Stimulated activated memory B cell treated with anti-CD40 and anti-IgM and Interleukin-4, amounts not matched to agents 10 μg/mL and 1 μg/mL and 100 μg/mL, for 72 hours (primary cell): ENCODE data around the gene EPN3.

ENCODE experiments used
- ATAC-seq: fragments of 150-1000 bp; cut with Tn5 transposase; 2 replicates; pipeline ENCODE4 v1.10.0; 2021
- H3K27ac Mint-ChIP-seq: one replicate; pipeline ENCODE4 v1.8.0; 2022; ENCODE audit warnings: mild to moderate bottlenecking, mixed read lengths
- H3K27me3 Mint-ChIP-seq: one replicate; pipeline ENCODE4 v1.8.0; 2022; ENCODE audit warnings: mixed read lengths
- H3K36me3 Mint-ChIP-seq: one replicate; pipeline ENCODE4 v1.8.0; 2022; ENCODE audit warnings: mixed read lengths
- H3K4me1 Mint-ChIP-seq: one replicate; pipeline ENCODE4 v1.8.0; 2022; ENCODE audit warnings: mixed read lengths
- H3K4me3 Mint-ChIP-seq: one replicate; pipeline ENCODE4 v1.8.0; 2022; ENCODE audit warnings: mild to moderate bottlenecking, moderate library complexity, mixed read lengths
- H3K9me3 Mint-ChIP-seq: one replicate; pipeline ENCODE4 v1.8.0; 2022; ENCODE audit warnings: mixed read lengths

Gene EPN3

DNA sequence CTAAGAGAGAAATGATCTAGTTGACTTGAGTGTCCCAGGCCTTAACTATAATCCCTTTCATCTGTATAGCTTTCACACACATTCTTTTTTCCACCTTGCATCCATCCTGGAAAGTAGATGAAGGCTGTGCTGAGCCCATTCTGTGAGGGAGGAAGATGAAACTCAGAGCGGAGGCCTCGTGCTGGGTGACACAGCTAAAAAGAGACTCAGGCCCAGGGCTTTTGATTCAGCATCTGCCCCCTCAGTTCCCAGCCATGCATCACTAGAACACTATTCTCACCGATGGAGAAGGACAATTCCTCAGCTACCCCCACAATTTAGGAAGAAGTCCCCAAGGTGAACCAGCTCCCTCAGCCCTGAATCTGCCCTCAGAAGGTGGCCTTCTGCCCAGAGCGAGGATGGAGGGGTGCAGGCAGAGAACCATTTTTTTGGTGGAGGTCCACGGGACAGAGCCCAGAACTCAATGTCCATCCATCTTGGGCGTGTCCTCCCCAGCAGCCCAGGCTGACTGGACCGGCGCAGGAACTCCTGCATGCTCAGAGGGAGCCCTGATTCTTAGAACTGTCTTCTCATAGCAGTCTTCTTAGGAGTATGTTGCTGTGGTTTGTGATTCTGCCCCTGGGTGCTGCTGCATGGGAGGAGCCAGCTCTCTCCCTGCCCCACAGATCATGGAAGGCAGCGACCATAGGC lies 30.1 kb upstream of the EPN3 start:
- ATAC-seq = no peak
- H3K9me3 Mint-ChIP-seq = no peaks in the 10 kb centered on the region
- H3K4me3 Mint-ChIP-seq = no peak overlapping the region
- H3K36me3 Mint-ChIP-seq = no peaks in the 10 kb centered on the region
- no peaks in the 10 kb centered on the region for H3K27me3 Mint-ChIP-seq
- no peaks in the 10 kb centered on the region for H3K4me1 Mint-ChIP-seq
- no peak overlapping the region for H3K27ac Mint-ChIP-seq

DNA sequence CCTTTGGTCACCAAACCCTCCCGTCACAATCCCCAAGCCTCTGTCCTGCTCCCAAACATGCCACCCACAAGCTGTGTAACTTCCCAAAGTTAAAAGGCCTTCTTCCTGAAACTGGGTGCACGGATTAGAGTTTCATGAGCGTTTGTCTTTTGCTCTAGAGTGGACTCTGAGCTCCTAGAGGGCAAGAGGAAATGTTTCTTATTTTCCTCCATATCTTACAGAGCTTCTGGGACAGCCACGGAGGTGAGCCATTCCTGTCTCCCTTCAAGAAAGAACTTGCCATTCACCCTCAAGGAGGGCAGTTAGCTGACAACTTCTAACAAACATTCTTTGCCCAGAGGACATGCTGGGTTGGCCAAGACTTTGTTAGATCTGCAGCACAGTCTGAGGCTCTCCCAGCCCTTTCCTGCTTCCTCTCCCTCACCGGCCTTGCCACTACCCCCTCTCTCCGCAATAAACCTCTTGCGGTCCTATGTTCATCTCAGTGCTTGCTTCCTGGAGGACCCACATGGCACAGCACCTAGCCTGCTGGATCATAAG lies 26.9 kb upstream of the EPN3 start:
- no peaks in the 10 kb centered on the region for H3K9me3 Mint-ChIP-seq
- H3K36me3 Mint-ChIP-seq = no peaks in the 10 kb centered on the region
- no peak overlapping the region for H3K27ac Mint-ChIP-seq
- H3K4me3 Mint-ChIP-seq = no peak overlapping the region
- peaks cover 9% of the 10 kb centered on the region for H3K27me3 Mint-ChIP-seq
- ATAC-seq = no peak
- peaks cover 9% of the 10 kb centered on the region for H3K4me1 Mint-ChIP-seq

DNA sequence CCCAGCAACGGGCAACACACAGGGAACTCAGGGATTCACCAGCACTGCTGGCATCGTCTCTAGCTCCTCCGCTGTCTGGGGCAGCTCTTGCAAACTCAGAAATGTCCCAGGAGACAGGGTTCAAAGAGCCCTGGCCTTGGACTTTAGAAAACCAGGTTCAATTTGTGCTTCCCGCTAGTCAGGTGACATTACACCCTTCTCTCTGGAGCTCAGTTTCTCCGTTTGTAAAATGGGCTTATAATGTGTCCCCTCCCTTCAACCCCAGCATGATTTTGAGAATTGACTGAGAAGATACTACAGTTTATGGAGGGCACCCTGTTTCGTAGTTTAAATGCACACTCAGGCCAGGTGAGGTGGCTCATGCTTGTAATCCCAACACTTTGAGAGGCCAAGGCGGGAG lies 26.2 kb upstream of the EPN3 start:
- peaks cover 11% of the 10 kb centered on the region for H3K27me3 Mint-ChIP-seq
- no peak overlapping the region for H3K4me3 Mint-ChIP-seq
- H3K27ac Mint-ChIP-seq = no peak overlapping the region
- no peak for ATAC-seq
- H3K36me3 Mint-ChIP-seq = no peaks in the 10 kb centered on the region
- H3K4me1 Mint-ChIP-seq = peaks cover 12% of the 10 kb centered on the region
- no peaks in the 10 kb centered on the region for H3K9me3 Mint-ChIP-seq

DNA sequence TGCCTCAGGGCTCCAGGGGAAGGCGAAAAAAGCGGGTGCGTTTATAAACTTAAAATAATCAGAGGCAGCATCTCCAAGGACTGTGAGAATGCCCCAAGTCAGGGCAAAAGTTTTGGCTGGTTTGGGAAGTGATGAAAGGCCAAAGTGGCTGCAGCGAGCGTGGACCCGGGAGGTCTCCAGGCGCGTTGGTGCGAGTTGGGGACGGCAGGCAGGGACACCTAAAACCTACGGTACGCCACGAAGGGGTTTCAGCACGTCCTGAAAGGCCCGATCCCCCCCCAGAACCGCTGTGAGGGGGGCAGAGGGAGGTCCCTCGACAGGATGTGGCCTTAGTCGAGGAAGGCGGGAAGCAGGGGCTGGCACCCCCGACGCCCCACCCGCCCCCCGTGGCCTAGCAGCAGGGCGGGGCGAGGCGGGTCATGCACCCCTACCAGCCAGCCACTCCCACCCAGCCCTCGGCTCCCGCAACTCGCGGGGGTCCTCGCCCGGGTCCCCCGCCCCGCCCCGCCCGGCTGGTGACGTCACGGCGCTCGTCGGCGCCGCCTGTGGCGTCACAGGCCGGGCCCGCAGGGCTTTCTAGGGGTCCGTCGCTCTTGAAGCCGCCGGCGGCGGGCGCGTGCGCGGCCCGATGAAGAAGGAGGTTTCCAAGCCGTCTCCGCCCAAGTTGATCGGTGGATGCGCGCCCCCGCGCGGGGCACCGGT lies 24.5 kb upstream of the EPN3 start, which contains the start of gene MYCBPAP:
Gene MYCBPAP, plus strand, starts transcription at position 569 of the 702 bp plus-strand sequence. CDS start 236 bp downstream, outside the sequence.
- H3K9me3 Mint-ChIP-seq = no peaks in the 10 kb centered on the region
- peak; percentile 83 for ATAC-seq
- H3K36me3 Mint-ChIP-seq = no peaks in the 10 kb centered on the region
- peak within 1 kb of the TSS; percentile 87 for H3K4me3 Mint-ChIP-seq
- peak within 1 kb of the TSS; percentile 62 for H3K27ac Mint-ChIP-seq
- H3K27me3 Mint-ChIP-seq = peaks cover 26% of the 10 kb centered on the region
- H3K4me1 Mint-ChIP-seq = peaks cover 20% of the 10 kb centered on the region

DNA sequence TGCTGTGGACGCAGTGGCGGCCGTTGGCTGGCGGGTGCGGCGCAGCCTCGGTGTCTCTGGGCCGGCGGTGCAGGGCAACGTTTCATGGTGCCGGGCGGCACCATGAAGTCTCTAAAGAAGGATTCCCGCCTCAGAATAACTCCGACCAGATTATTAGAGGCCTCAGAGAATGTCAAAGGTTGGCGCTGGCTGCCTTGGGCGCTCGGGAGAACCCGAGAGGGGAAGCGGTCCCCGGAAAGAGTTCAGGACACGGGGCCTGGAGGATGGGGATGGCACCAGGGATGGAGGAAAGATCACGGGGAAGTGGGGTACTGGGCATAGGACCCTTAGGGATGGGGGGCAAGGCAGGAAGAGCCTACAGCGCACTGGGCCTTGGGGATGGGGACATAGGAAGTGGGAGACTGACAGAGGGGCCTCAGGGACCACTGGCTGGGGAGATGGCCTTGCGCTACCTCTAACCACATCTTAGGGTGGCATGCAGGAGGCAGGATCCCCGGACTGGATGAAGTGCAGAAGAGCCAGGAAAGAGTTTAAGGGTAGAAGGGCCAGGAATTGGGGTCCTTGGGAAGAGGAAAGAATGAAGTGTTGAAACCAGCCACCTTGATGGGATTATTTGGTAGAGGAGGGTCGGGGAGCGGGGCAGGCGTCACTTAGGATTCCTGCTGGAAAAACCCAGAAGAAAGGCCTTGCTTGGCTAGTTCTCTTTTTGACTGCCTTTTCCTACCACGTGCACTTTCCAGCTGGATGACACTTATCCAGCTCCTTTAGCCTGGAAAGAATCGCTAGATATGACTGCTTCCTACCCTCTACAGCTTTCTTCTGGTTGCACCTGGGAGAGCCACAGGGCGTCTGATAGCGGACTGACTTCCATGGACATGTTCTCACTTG lies 23.7 kb upstream of the EPN3 start:
- Mint-ChIP-seq H3K9me3 (no peaks in the 10 kb centered on the region), H3K4me3 (peak overlapping the region; percentile 87), H3K4me1 (peaks cover 20% of the 10 kb centered on the region), H3K27ac (peak overlapping the region; percentile 53), H3K27me3 (peaks cover 26% of the 10 kb centered on the region), H3K36me3 (no peaks in the 10 kb centered on the region)
- ATAC-seq = no peak

DNA sequence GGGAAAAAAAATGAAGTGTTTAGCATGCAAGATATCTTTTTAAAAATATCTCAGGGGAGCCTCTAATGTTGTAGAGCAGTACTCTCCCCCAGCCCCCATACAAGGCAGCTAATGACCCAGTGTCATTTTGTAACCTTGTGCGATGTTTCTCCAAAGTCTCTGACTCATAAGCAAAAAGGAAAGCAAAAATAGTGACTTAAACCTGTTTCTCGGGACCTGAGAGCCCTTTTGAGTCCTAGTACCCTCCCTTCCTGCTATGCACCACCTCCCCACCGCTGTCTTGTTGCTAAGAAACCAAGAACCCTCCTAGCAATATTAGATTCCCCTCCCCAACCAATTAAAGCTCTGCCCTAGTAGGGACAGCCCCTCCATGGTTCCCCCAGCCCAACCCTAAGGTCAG lies 21.5 kb upstream of the EPN3 start:
- H3K27ac Mint-ChIP-seq = no peak overlapping the region
- peaks cover 26% of the 10 kb centered on the region for H3K27me3 Mint-ChIP-seq
- H3K4me1 Mint-ChIP-seq = peaks cover 20% of the 10 kb centered on the region
- H3K36me3 Mint-ChIP-seq = no peaks in the 10 kb centered on the region
- H3K9me3 Mint-ChIP-seq = no peaks in the 10 kb centered on the region
- peak; percentile 65 for ATAC-seq
- H3K4me3 Mint-ChIP-seq = no peak overlapping the region

DNA sequence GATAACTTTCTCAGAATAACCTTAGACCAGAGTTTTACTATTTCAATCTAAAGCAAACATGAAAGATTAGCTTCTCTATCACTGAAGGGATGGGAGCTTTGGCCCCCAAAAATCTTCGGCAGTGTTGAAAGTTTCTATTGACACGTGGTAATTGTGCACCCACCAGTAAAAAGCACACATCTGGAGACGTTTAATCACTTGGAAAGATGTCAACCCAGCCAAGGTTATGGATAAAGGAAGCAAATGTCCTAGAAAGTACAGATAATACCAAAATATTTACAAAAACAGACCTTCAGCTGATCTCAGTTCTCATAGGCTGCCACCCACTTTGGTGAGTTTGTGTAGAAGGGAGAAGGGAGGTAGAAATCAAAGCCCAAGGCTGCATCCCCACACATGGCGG lies 19.0 kb upstream of the EPN3 start:
- H3K27ac Mint-ChIP-seq = no peak overlapping the region

DNA sequence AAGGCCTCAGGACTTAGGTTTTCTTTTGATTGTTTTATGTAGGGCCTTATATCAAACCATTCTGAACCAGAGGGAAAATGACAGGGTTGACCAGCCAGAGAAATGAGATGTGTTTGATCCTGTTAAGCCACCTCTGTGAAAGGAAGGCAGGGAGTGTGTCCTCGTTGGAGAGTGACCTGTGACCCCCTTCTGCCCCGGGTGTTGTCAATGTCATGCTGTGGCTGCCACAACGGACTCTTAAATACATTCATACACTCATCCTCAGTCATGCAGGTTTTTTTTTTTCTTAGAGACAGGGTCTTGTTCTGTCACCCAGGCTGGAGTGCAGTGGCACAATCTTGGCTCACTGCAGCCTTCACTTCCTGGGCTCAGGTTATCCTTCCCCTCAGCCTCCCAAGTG lies 18.1 kb upstream of the EPN3 start:
- no peaks in the 10 kb centered on the region for H3K36me3 Mint-ChIP-seq
- H3K4me1 Mint-ChIP-seq = peaks cover 11% of the 10 kb centered on the region
- no peak for ATAC-seq
- no peak overlapping the region for H3K27ac Mint-ChIP-seq
- peaks cover 17% of the 10 kb centered on the region for H3K27me3 Mint-ChIP-seq
- no peak overlapping the region for H3K4me3 Mint-ChIP-seq
- no peaks in the 10 kb centered on the region for H3K9me3 Mint-ChIP-seq

More for the DNA sequence above, 19.0 kb upstream of the EPN3 start:
- Mint-ChIP-seq H3K27me3 (peaks cover 24% of the 10 kb centered on the region), H3K4me3 (no peak overlapping the region), H3K4me1 (peaks cover 18% of the 10 kb centered on the region), H3K9me3 (no peaks in the 10 kb centered on the region), H3K36me3 (no peaks in the 10 kb centered on the region)
- ATAC-seq = no peak

DNA sequence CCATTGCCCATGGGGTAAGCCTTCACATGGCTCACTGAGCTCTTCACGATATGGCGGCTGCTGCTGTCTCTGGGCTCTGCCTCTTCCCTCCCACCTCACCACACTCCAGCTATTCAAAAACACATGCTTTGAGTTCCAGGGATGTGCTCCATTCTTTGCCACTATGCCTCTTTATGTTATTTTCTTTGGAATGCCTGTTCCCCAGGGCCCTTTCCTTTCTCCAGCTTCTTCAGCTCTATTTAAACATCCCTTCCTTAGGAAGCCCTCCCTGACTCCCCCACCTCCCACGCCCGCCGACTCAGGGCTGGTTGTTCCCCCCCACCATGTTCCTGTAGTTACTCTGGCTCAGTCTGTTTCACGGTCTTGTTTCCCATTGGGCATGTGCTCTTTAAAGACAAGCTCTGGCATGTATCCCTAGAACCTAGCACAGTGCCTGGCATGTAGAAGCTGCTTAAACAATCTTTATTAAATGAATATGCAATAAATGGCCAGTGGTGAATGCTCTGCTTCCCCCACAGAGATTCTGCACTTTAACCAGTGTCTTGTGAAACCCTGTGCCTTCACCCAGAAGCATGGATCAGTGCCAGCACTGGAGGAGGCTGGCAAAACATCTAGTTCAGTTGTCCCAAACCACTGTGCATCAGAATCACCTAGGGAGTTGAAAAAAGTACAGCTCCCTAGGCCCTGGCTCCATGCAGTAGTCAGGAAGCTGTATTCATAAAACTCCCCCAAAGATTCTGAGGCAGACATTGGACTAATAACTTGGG lies 17.4 kb upstream of the EPN3 start:
- no peak overlapping the region for H3K27ac Mint-ChIP-seq
- no peaks in the 10 kb centered on the region for H3K36me3 Mint-ChIP-seq
- H3K9me3 Mint-ChIP-seq = no peaks in the 10 kb centered on the region
- peaks cover 17% of the 10 kb centered on the region for H3K27me3 Mint-ChIP-seq
- peaks cover 11% of the 10 kb centered on the region for H3K4me1 Mint-ChIP-seq
- no peak for ATAC-seq
- no peak overlapping the region for H3K4me3 Mint-ChIP-seq

DNA sequence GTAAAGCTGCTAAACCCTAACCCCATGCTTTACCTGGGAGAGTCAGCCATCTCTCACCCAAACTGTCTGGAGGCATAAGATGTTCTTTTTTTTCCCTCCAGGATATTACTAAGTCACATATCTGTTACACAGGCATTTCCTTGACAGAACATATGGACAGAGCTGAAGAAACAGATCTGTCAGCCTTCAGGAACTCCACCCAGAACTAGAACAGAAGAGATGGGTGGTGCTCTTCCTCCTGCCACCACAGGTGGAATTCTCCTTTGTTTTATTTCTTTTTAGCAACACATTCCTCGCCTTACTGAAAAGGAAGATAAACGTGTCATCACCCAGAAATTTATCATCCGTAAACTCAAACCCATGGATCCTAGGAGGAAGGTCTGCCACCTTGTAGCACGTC lies 15.5 kb upstream of the EPN3 start:
- H3K4me1 Mint-ChIP-seq = peaks cover under 1% of the 10 kb centered on the region
- H3K27me3 Mint-ChIP-seq = peaks cover 8% of the 10 kb centered on the region
- H3K36me3 Mint-ChIP-seq = no peaks in the 10 kb centered on the region
- no peak overlapping the region for H3K27ac Mint-ChIP-seq
- H3K4me3 Mint-ChIP-seq = no peak overlapping the region
- ATAC-seq = no peak
- H3K9me3 Mint-ChIP-seq = no peaks in the 10 kb centered on the region

DNA sequence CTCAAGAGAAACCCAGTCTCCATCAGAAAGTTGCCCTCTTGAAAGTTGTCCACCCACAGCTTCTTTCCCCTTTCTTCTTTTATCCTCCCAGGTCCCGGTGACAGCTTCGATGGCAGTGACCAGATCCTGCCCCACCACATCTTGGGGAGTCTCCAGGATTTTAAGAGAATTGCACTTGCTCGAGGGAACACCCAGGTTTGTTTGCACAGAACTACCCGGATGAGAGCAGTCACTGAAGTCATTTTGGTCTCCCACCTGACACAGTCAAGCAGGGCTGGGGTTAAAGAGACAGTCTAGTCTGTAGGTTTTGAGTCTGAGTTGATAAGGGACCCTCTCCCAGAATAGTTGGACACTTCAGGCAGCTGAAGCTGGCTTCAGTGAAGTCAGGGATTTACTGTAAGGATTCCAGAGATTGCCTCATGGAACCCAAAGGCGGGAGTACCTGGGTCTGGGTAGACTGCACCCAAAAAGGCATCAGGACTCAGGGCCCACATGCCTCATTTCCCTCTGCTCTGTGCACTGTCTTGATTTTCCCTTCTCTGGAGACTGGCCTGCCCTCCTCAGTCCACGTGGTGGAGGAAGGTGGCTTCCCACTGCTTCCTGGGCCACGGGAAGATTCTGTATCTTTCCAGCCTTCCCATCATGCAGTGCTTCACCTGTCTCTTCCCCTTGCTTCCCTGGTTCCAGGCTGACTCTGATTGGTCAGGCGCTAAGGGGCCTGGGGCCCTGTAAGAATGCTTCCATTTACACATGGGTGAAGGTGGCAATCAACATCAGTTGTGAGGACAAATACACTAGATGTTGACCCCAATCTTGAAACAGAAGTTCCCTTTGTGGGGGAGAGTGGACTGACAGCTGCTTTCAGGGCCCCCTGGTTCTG lies 14.8 kb upstream of the EPN3 start:
- ATAC-seq = no peak
- Mint-ChIP-seq H3K9me3 (no peaks in the 10 kb centered on the region), H3K36me3 (no peaks in the 10 kb centered on the region), H3K4me1 (no peaks in the 10 kb centered on the region), H3K27ac (no peak overlapping the region), H3K27me3 (peaks cover under 1% of the 10 kb centered on the region), H3K4me3 (no peak overlapping the region)

DNA sequence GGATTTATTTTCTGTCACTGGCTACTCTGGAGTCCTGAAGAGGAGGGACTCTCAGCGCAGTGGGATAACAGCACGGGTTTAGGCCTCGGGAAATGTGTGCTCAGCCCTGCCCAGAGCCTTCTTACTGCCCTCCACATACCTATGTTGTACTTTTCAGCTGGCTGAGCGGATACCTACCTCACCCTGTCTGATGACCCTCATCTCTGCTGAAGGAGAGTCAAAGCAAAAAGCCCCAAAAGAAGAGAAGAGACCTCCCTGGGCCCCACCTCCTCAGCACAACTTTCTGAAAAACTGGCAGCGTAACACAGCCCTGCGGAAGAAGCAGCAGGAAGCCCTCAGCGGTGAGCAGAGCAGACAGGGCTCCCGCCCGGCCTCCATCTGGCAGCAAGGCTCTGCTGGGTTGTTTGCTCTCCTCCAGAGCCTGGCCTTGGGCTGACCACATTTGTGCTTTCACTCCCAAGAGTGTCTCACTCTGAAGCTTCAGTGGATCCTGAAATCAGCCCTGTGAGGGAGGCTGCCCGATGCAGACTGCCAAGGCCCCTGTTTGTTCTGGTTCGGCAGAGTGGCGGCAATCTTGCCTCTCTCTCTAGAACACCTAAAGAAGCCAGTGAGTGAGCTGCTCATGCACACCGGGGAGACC lies 14.0 kb upstream of the EPN3 start:
- Mint-ChIP-seq H3K27ac (no peak overlapping the region), H3K27me3 (no peaks in the 10 kb centered on the region), H3K4me3 (no peak overlapping the region), H3K9me3 (no peaks in the 10 kb centered on the region), H3K4me1 (no peaks in the 10 kb centered on the region), H3K36me3 (no peaks in the 10 kb centered on the region)
- no peak for ATAC-seq

DNA sequence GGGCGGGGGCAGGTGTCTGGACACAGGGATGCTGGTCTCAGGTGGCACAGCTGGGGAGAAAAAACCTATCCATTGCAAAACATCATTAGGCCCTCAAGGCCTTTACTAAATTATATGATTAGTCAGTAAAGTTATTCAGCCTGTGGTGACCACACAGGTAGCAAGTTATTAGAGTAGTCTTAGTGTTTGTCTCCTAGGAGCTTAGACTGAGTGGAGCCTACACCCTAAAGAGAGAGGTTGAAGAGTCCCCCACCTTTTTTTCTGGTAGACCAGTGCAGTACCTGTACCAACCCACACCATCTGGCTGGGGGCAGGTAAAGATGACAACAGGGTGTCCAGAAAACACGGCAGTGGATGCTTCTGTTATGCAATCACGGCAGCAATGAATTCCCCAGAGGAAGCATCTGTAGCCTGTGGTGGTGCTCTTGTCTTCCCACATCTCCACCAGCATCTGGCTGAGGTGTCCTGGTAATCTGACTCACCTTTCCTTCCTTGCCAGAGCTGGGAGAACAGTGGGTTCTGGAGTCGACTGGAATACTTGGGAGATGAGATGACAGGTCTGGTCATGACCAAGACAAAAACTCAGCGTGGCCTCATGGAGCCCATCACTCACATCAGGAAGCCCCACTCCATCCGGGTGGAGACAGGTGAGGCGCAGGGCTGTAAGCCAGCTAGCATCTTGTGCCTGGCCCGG lies 13.2 kb upstream of the EPN3 start:
- H3K9me3 Mint-ChIP-seq = no peaks in the 10 kb centered on the region
- H3K27ac Mint-ChIP-seq = no peak overlapping the region
- no peak for ATAC-seq
- H3K4me3 Mint-ChIP-seq = no peak overlapping the region
- H3K36me3 Mint-ChIP-seq = no peaks in the 10 kb centered on the region
- no peaks in the 10 kb centered on the region for H3K27me3 Mint-ChIP-seq
- no peaks in the 10 kb centered on the region for H3K4me1 Mint-ChIP-seq
